ENCODE data around the gene CBLIF.
"Not testable (repeated sequence)": the region's sequence is repeated elsewhere in the genome, so short reads cannot be mapped to it uniquely, and the experiment has no call there.

DNA sequence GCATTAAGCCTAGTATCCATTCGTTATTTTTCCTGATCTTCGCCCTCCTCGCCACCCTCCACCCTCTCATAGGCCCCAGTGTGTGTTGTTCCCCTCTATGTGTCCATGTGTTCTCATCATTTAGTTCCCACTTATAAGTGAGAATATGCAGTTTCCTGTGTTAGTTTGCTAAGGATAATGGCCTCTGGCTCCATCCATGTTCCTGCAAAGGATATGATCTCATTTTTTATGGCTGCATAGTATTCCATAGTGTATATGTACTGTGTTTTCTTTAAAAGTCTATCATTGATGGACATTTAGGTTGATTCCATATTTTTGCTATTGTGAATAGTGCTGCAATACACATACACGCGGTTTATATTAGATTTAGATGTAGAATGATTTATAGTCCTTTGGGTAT, 6.1 kb upstream of the CBLIF start:
- TF ChIP-seq, protein P1, sequence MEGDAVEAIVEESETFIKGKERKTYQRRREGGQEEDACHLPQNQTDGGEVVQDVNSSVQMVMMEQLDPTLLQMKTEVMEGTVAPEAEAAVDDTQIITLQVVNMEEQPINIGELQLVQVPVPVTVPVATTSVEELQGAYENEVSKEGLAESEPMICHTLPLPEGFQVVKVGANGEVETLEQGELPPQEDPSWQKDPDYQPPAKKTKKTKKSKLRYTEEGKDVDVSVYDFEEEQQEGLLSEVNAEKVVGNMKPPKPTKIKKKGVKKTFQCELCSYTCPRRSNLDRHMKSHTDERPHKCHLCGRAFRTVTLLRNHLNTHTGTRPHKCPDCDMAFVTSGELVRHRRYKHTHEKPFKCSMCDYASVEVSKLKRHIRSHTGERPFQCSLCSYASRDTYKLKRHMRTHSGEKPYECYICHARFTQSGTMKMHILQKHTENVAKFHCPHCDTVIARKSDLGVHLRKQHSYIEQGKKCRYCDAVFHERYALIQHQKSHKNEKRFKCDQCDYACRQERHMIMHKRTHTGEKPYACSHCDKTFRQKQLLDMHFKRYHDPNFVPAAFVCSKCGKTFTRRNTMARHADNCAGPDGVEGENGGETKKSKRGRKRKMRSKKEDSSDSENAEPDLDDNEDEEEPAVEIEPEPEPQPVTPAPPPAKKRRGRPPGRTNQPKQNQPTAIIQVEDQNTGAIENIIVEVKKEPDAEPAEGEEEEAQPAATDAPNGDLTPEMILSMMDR (conservative IDR thresholded peaks at IDR 0.05; ENCODE audit: low read length), result not testable (repeated sequence)
- not testable (repeated sequence) for TF ChIP-seq EZH2phosphoT487 (IDR thresholded peaks at IDR 0.05; ENCODE audit: borderline replicate concordance, low read depth, low read length)
